H4 (cell line): Measurements from ENCODE around the gene CD2. TPM values are rescaled to one million over a fixed set of nuclear protein-coding genes. Genes with fewer than 3 reads are reported as not detected.

Source experiments
- DNase-seq: peaks from one replicate; pipeline ENCODE4 v3.0.0-alpha.2; 2015; ENCODE audit warnings: low spot score
- total RNA-seq: library from RNA; depleted of rRNA; stranded (reverse); fragments of >200 nt; shearing (Covaris generic); gene quantifications from 2 replicates; pipeline ENCODE4 v1.2.3, GENCODE V29; 2014

Gene CD2
- total RNA-seq, 1 experiment from 2014 or later: not detected

DNA sequence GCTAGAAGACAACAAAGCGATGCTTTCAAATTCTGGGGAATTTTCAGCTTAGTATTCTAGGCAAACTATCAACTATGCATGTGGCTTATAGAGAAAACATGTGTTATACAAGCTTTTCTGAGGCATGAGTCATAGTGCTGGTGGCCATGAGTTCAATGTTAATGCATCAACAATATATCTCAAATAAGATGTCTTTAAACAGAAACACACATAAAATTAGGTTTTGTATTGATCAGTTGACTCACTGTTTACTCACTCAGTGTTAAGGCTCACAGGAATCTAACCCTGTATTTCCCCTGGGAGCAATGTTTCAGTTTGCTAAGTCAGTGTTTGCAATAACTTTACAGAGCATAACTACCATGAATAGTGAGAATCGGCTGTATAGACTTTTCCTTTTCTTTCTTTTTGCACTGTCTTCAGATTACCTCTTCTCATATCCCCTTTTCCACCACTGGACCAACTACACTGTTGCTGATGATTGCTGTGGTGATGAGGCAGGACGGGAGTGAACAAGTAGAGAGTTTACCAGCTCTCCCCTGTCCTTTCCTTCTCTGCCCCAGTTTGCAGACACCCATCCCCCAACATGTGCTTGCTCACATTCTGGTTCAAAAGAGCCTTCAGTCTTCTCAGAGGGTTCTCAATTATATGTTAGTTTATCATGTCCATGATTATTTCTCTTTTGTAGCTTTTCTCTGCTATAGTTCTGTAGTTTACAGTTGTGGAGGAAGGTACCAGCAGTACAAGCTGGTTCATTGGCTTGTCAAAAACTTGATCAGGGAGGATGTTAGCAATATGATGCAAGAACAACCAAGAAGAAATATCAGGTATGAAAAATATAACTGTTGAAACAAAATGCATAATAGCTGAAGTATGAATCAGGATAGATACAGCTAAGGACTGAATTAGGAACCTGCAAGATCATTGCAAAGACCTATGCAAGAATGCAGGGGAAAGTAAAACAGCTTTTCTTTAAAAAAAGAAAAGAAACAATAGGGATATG is 23.9 kb downstream of the CD2 start:
- peak; percentile 27 for DNase-seq

- no peak for DNase-seq
These were observed 26.8 kb downstream of the CD2 start for GRCh38 chr1:116781034-116781433.

DNA sequence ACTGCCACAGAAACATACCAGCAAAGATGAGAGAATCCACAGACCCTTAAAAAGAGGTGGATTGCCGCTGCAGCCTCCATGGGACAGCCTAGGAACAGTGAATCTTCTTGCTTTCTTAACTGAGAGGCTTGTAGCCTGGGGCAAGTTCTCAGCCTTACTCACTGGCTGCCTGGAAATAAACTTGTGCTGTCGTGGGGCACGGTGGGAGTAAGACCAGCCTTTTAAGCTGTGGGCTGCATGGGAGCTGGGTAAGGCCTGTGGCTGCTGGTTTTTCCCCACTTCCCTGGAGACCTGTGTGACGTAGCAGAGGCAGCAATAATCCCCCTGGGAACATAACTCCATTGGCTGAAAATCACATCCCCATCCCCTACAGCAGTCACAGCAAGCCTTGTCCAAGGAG is 30.8 kb downstream of the CD2 start:
- DNase-seq: no peak

- no peak for DNase-seq
These were observed 31.8 kb downstream of the CD2 start for GRCh38 chr1:116786049-116786448.

DNA sequence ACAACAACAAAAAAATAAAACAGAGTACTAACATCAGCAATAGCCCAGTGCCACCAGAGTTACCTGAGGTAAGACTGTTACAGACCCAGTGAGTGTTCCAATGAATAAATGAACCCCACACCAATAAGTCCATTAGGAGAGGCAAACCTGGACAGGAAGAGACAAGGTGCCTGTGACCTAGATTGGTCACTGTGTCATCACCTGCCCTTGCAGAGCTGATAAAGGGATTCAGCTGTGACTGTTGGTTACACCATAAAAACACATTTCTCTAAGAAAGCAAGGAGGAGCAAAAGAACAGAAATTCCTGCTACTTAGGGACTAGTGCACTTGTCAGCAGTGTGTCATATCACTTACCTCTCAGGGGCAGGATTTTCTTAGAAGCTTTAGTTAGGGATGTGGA is 37.5 kb downstream of the CD2 start:
- DNase-seq: no peak

DNA sequence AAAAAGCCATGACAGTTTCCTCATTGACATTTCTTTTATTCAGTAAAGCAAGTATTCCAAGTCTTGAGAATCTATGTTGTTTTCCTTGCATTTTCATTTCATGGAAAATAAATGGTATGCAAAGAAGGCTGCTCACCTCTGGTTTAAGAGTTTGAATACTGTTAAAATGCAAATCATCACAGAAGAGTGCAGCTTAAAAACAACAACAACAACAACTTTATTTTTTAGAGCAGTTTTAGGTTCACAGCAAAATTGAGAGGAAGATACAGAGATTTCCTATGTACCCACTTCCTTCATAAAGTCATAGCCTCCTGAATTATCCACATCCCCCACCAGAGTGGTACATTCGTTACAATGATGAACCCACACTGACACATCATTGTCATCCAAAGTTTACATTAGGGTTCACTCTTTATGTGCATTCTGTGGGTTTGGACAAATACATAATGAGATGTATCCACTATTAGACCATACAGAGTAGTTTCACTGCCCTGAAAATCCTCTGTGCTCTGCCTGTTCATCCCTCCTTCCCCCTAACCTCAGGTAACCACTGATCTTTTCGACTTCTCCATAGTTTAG is 39.2 kb downstream of the CD2 start:
- DNase-seq: no peak

DNA sequence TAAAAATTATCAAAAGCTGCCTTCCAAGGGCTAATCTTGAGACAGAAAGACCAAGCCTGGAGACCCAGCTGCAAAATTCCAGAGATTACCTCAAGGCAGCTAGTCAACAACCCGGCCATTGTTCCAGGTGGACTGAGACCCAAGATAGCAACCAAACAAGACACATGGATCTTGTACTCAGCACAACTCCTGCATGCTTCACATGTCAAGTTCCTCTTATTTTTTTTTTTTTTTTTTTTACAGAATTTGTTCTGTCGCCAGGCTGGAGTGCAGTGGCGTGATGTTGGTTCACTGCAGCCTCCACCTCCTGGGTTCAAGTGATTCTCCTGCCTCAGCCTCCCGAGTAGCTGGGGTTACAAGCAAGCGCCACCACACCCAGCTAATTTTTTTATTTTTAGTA is 40.1 kb downstream of the CD2 start:
- no peak for DNase-seq

DNA sequence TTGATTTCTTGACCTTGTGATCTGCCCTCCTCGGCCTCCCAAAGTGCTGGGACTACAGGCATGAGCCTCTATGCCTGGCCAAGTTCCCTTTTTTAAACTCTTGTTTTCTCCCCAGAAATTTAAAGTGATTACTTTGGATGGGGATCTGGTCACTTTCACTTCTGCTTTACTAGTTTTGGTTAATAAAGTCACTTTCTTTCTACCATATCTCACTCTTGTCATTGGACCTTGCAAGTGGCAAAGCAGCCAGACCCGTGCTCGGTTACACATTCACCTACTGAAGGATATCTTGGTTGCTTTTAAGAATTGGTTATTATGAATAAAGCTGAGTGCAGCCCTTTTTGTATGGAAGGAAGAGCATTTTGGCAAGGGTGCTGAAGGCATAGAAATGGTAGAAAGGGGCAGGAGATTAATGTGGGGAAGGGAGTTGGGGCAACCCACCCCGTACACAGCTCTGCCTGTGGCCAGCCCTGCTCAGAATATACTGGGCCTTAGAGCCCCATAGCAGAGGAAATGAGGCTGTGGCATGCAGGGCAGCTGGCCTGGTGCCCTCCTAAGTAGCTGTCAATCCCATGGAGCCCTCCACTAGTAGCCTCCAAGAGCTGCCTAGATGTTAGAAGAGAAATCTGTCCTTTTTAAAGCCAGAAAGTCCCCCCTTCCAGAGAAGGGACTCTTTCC is 40.7 kb downstream of the CD2 start:
- no peak for DNase-seq

GRCh38 chr1:116795482-116795829 is 41.2 kb downstream of the CD2 start:
- no peak for DNase-seq

DNA sequence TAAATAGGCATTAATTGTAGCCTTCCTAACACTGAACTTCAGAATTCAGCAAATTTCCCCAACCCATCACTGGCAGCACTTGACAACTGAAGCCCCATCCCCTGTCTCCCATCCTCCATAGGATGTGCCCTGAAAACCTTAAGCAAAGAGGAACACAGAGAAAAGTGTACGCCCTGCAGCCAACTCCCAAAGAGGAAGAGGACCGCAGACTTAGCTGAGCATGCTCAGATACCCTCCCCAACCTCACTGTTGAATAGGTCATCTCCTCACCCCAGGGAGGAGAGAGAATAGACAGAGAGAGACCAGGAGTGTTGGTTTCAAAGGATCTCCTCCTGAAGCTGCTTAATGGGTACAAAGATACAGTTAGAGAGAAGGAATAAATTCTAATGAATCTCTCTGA is 50.5 kb downstream of the CD2 start:
- DNase-seq: no peak

GRCh38 chr1:116805398-116805797 is 51.2 kb downstream of the CD2 start:
- DNase-seq: no peak

DNA sequence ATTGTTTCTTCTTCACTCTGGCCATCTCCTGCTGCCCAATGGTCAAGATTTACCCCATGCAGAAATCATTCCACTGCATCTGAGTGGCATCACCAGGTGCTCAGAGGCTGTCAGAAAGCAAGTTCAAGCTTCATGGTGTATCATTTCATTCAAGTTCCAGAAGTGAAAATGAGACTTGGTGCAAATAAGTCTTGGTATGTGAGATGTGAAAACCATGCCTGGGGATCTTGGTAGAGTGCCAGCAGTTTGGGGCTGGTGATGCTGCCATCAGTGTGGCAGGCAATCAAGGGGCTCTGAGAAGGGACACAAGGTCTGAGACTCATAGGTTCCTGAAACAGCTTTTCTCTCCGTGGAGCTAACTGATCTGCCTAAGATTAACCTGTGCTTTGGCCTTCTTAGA is 52.0 kb downstream of the CD2 start:
- no peak for DNase-seq

GRCh38 chr1:116806671-116807070 is 52.4 kb downstream of the CD2 start:
- DNase-seq: no peak

DNA sequence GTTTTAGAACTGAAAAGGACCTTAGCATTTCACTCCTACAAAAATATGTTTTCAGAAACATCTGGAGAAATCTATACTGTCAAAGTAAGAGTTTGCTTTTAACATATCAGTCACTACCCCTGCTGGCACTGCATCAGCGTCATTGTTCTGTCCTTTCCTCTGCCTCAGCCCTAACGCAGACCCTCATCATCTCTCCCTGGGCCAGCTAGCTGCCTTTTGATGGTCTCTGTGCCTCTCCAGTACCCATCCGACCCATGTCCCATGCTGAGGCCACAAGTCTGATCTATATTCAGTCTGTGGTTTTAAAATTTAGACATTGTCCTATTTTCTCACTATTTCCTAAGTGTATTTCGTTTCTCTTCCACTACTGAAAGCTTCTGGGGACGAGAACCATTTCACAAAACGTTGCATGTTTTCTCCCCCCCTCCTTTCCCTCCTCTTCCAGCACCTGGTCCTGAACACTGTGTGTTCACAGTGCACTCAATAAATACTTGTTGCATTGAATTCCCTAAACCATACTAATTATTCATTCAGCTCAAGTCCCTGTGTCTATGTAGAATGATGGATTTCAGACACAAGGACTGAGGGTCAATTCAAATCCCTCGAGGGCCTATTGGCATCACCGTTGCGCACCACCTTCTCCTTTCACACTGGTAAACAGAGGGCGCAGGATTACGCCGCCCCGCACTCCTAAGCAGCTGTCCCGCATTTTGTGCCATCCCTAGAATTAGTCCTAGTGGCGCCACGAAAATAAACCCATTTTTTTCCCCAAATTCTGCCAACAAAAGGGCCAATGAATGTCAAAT is 53.4 kb downstream of the CD2 start:
- no peak for DNase-seq

DNA sequence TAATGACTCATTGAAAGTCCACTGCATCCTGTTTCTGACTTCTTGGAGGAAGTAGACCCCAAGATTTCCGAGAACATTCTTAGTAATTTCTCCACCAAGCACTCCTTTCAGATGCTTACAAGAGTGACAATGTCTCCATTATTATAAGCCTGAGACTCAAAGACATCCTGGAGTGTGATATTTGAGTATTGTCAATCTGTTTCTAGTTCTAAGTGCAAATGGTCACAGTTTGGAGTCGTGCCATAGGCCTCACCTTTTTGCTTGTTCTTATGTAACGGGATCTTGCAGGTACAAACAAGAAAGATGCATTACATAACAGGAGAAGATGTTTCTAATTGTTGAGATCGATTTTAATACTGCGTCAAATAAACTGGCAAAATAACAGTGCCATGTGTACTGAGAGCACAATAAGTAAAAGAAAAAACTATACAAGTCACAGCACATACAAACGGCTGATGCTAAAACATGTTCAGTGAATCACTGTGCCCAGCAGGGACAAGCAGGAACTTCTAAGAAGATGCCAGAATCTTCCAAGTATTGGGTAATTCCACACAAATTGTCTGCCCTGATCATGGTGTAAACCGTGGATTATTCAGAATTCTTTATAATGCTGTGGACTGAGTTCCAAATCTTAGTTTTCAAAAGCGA is 54.1 kb downstream of the CD2 start:
- DNase-seq: no peak

DNA sequence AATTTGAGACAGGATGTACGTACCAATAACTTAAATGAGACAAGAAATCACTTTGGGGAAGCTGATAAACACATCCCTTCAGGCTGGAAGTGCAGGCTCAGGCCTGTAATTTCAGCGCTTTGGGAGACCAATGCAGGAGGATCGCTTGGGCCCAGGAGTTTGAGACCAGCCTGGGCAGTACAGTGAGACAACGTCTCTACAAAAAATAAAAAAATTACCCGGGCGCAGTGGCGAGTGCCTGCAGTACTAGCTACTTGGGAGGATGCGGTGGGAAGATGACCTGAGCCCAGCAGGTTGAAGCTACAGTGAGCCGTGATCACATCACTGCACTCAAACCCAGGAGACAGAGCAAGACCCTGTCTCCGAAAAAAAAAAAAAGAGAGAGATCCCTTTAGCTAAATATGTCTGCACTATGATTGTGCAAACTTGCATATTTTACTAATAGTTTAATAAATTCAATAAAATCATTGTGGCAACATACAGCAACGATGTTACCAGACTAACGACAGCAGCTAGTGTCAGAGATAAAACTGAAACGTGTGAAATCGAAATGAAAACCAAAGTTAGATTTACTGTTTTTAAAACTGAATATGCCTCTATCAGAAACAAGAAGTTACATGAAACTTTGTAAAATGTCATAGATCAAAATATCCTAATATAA is 54.7 kb downstream of the CD2 start:
- DNase-seq: no peak

GRCh38 chr1:116811321-116811720 is 57.1 kb downstream of the CD2 start:
- DNase-seq: no peak

- no peak for DNase-seq
These were observed 60.9 kb downstream of the CD2 start for GRCh38 chr1:116814926-116815723.

- peak; percentile 32 for DNase-seq
These were observed 63.4 kb downstream of the CD2 start for GRCh38 chr1:116817582-116818064.
